Gastrocnemius medialis (tissue), 4 donors: ENCODE data around the gene NFIA.

ENCODE experiments used
- POLR2A ChIP-seq, 2 donors: fragments of 450-650 bp; IDR thresholded peaks; one replicate each; pipeline ENCODE4 v1.6.1; 2017; ENCODE audit warnings: antibody characterized with exemption in 2 of 2, mild to moderate bottlenecking in 2 of 2, moderate library complexity in 2 of 2
- TF ChIP-seq, protein P1 (sequence below), 5 experiments: fragments of 450-650 bp in 3 of 5; fragments of 200-600 bp in 2 of 5; sonication (generic) in 2 of 5; IDR thresholded peaks in 4 of 5; conservative IDR thresholded peaks in 1 of 5; 1 replicate in 4 of 5; 2 replicates in 1 of 5; pipeline ENCODE4 v1.5.1; 2016 to 2019; ENCODE audit warnings: antibody characterized with exemption in 5 of 5, mild to moderate bottlenecking in 3 of 5, moderate library complexity in 3 of 5

DNA sequence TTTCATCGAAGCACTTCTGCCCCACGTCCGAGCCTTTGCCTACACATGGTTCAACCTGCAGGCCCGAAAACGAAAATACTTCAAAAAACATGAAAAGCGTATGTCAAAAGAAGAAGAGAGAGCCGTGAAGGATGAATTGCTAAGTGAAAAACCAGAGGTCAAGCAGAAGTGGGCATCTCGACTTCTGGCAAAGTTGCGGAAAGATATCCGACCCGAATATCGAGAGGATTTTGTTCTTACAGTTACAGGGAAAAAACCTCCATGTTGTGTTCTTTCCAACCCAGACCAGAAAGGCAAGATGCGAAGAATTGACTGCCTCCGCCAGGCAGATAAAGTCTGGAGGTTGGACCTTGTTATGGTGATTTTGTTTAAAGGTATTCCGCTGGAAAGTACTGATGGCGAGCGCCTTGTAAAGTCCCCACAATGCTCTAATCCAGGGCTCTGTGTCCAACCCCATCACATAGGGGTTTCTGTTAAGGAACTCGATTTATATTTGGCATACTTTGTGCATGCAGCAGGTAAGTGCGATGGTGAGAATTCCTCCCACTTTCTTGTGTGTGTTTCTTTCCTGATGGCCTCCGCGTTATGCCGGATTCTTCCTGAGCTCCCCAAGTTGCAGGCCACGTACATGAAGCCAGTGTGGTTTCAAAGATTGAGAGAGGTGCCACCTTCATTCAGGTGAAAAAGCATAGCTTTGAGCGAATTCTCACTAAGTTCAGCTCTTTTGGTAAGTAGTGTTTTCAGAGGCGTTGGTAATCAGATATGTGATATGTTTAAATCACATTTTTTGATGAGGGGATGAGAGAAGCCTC lies 6.0 kb downstream of the NFIA start:
- TF ChIP-seq, protein P1, sequence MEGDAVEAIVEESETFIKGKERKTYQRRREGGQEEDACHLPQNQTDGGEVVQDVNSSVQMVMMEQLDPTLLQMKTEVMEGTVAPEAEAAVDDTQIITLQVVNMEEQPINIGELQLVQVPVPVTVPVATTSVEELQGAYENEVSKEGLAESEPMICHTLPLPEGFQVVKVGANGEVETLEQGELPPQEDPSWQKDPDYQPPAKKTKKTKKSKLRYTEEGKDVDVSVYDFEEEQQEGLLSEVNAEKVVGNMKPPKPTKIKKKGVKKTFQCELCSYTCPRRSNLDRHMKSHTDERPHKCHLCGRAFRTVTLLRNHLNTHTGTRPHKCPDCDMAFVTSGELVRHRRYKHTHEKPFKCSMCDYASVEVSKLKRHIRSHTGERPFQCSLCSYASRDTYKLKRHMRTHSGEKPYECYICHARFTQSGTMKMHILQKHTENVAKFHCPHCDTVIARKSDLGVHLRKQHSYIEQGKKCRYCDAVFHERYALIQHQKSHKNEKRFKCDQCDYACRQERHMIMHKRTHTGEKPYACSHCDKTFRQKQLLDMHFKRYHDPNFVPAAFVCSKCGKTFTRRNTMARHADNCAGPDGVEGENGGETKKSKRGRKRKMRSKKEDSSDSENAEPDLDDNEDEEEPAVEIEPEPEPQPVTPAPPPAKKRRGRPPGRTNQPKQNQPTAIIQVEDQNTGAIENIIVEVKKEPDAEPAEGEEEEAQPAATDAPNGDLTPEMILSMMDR (IDR thresholded peaks at IDR 0.05 in 4 of 5, conservative IDR thresholded peaks at IDR 0.05 in 1 of 5): no peak
- TF ChIP-seq POLR2A (IDR thresholded peaks at IDR 0.05): no peak
